ENCODE data around the gene DVL2. TPM values are rescaled to one million over a fixed set of nuclear protein-coding genes. Genes with fewer than 3 reads are reported as not detected.

Gene DVL2
- total RNA-seq, 1 donor from 2014 or later = 34.4 TPM

- peaks cover 60% of the 10 kb centered on the region for H4K20me1 ChIP-seq (ENCODE audit: insufficient read depth, low read length)
- no peaks in the 10 kb centered on the region for H3K27me3 ChIP-seq (ENCODE audit: insufficient read depth, low read length)
- no peak overlapping the region for H3K9ac ChIP-seq (ENCODE audit: low read length)
- peaks cover 36% of the 10 kb centered on the region for H3K79me2 ChIP-seq (ENCODE audit: insufficient read depth, low read length)
- no peak overlapping the region for H2AFZ ChIP-seq (ENCODE audit: low read depth, low read length)
- peaks cover 24% of the 10 kb centered on the region for H3K4me1 Mint-ChIP-seq (ENCODE audit: low read depth, unreplicated experiment)
- H3K36me3 ChIP-seq (ENCODE audit: insufficient read depth, low read length) = peaks cover 13% of the 10 kb centered on the region
- H3K4me3 Mint-ChIP-seq (ENCODE audit: unreplicated experiment) = no peak overlapping the region
- H3K4me3 ChIP-seq (ENCODE audit: insufficient read depth, low read depth, low read length) = no peak overlapping the region
- no peak overlapping the region for H3K27ac ChIP-seq (ENCODE audit: low read depth, low read length)
- H3K9me3 ChIP-seq (ENCODE audit: insufficient read depth, low read depth, low read length) = no peaks in the 10 kb centered on the region
- peaks cover 19% of the 10 kb centered on the region for H3K4me1 ChIP-seq (ENCODE audit: insufficient read depth, low read length)
- H3K27me3 Mint-ChIP-seq (ENCODE audit: low read depth, unreplicated experiment) = no peaks in the 10 kb centered on the region
- H3K27ac Mint-ChIP-seq (ENCODE audit: unreplicated experiment) = no peak overlapping the region
- no peak for DNase-seq (ENCODE audit: low read depth)
- peaks cover 24% of the 10 kb centered on the region for H3K36me3 Mint-ChIP-seq (ENCODE audit: low read depth, unreplicated experiment)
- no peak overlapping the region for H3K4me2 ChIP-seq (ENCODE audit: low read length)
- no peaks in the 10 kb centered on the region for H3K9me3 Mint-ChIP-seq (ENCODE audit: unreplicated experiment)
- no peak for FAIRE-seq
- TF ChIP-seq EZH2 (IDR thresholded peaks at IDR 0.05; ENCODE audit: insufficient read depth, low read length) = no peak
- TF ChIP-seq CTCF (IDR thresholded peaks at IDR 0.05; ENCODE audit: insufficient read depth, low read depth, low read length) = no peak
Measured at GRCh38 chr17:7222972-7223292, 11.4 kb downstream of the DVL2 start.

- Mint-ChIP-seq H3K4me3 (ENCODE audit: unreplicated experiment) (peak overlapping the region; percentile 14), H3K4me1 (ENCODE audit: low read depth, unreplicated experiment) (peaks cover 24% of the 10 kb centered on the region), H3K9me3 (ENCODE audit: unreplicated experiment) (no peaks in the 10 kb centered on the region), H3K36me3 (ENCODE audit: low read depth, unreplicated experiment) (peaks cover 23% of the 10 kb centered on the region), H3K27me3 (ENCODE audit: low read depth, unreplicated experiment) (no peaks in the 10 kb centered on the region), H3K27ac (ENCODE audit: unreplicated experiment) (no peak overlapping the region)
- Histone ChIP-seq H4K20me1 (ENCODE audit: insufficient read depth, low read length) (peaks cover 54% of the 10 kb centered on the region), H3K9ac (ENCODE audit: low read length) (no peak overlapping the region), H3K4me3 (ENCODE audit: insufficient read depth, low read depth, low read length) (no peak overlapping the region), H3K4me2 (ENCODE audit: low read length) (no peak overlapping the region), H2AFZ (ENCODE audit: low read depth, low read length) (no peak overlapping the region), H3K9me3 (ENCODE audit: insufficient read depth, low read depth, low read length) (no peaks in the 10 kb centered on the region), H3K36me3 (ENCODE audit: insufficient read depth, low read length) (peaks cover 13% of the 10 kb centered on the region), H3K27ac (ENCODE audit: low read depth, low read length) (no peak overlapping the region), H3K79me2 (ENCODE audit: insufficient read depth, low read length) (peaks cover 34% of the 10 kb centered on the region), H3K27me3 (ENCODE audit: insufficient read depth, low read length) (no peaks in the 10 kb centered on the region), H3K4me1 (ENCODE audit: insufficient read depth, low read length) (peaks cover 23% of the 10 kb centered on the region)
- no peak for FAIRE-seq
- TF ChIP-seq EZH2 (IDR thresholded peaks at IDR 0.05; ENCODE audit: insufficient read depth, low read length) (no peak), CTCF (IDR thresholded peaks at IDR 0.05; ENCODE audit: insufficient read depth, low read depth, low read length) (no peak)
- no peak for DNase-seq (ENCODE audit: low read depth)
Measured at GRCh38 chr17:7222093-7222971, 12.0 kb downstream of the DVL2 start.

Measured in astrocyte (in vitro differentiated cells and primary cell).